Left lobe of liver (tissue), 2 donors: ENCODE measurements around the gene MPDU1. TPM values are rescaled to one million over a fixed set of nuclear protein-coding genes. Genes with fewer than 3 reads are reported as not detected.
A peak's percentile ranks its signal among the peaks of the same experiment; 100 is the strongest.

Source experiments
- ATAC-seq: fragments of 200-7000 bp; cut with Tn5 transposase; one replicate; pipeline ENCODE4 v1.9.1; 2020; ENCODE audit warnings: mild to moderate bottlenecking, moderate library complexity
- DNase-seq: peaks from one replicate; pipeline ENCODE4 v3.0.0-alpha.2; 2020; ENCODE audit warnings: low spot score
- total RNA-seq: library from RNA; stranded (reverse); gene quantifications from one replicate; pipeline ENCODE4 v1.2.1, GENCODE V29; 2021
- donor health status: DM: no; HTN: no; CAD: no; lungs with moderate emphysema.
- donor health status: DM: no; HTN: yes; CAD: no.

Gene MPDU1
- total RNA-seq, 1 donor from 2014 or later, result 49.4 TPM

DNA sequence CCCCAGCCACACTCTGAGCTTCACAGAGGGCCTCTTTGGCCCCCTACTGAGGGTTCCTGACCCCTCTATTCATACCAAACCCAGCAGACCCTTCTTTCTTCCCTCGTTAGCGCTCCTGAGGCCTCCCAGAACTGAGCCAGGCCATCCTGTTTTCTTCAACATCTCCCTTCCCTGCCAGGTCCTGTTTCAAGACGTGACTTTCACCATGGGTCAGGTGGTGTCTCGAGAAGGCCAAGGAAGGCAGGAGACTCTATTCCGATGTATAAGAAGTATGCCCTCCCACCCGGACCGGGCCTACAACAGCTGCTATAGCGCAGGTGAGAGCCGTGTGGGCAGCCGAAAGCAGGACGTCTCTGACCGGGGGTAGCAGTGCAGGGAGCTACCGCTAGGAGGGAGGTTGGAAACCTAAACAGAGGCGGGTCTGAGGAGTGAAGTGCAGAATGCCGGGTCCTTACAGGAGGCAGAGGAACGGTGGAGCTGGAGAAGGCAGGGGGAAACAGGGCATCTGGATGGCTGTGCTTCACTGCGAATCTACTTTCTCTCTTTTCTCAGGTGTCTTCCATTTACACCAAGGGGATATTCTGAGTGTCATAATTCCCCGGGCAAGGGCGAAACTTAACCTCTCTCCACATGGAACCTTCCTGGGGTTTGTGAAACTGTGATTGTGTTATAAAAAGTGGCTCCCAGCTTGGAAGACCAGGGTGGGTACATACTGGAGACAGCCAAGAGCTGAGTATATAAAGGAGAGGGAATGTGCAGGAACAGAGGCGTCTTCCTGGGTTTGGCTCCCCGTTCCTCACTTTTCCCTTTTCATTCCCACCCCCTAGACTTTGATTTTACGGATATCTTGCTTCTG is 23.3 kb upstream of the MPDU1 start:
- peak; percentile 50 for ATAC-seq

GRCh38 chr17:7561028-7561575 is 22.6 kb upstream of the MPDU1 start:
- DNase-seq (peak; percentile 95), ATAC-seq (peak; percentile 85)

More for the DNA sequence above, 23.3 kb upstream of the MPDU1 start:
- peak; percentile 69 for DNase-seq

GRCh38 chr17:7561589-7562207 is 22.0 kb upstream of the MPDU1 start, which contains the start of gene SENP3:
TSS of gene SENP3 (plus strand) at chr17:7561919. CDS start at chr17:7563077, 1,158 bp downstream.
- ATAC-seq, result peak; percentile 76
- peak; percentile 93 for DNase-seq

GRCh38 chr17:7562208-7562605 is 21.4 kb upstream of the MPDU1 start:
- DNase-seq, result no peak
- no peak for ATAC-seq

DNA sequence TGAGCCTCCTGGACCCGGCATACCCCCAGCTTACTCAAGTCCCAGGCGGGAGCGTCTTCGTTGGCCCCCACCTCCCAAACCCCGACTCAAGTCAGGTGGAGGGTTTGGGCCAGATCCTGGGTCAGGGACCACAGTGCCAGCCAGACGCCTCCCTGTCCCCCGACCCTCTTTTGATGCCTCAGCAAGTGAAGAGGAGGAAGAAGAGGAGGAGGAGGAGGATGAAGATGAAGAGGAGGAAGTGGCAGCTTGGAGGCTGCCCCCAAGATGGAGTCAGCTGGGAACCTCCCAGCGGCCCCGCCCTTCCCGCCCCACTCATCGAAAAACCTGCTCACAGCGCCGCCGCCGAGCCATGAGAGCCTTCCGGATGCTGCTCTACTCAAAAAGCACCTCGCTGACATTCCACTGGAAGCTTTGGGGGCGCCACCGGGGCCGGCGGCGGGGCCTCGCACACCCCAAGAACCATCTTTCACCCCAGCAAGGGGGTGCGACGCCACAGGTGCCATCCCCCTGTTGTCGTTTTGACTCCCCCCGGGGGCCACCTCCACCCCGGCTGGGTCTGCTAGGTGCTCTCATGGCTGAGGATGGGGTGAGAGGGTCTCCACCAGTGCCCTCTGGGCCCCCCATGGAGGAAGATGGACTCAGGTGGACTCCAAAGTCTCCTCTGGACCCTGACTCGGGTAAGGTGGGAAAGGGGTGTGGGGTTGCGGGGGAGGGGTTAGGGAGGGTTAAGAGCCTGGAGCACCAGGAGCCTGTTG is 20.4 kb upstream of the MPDU1 start:
- peak; percentile 44 for DNase-seq
- ATAC-seq, result no peak

DNA sequence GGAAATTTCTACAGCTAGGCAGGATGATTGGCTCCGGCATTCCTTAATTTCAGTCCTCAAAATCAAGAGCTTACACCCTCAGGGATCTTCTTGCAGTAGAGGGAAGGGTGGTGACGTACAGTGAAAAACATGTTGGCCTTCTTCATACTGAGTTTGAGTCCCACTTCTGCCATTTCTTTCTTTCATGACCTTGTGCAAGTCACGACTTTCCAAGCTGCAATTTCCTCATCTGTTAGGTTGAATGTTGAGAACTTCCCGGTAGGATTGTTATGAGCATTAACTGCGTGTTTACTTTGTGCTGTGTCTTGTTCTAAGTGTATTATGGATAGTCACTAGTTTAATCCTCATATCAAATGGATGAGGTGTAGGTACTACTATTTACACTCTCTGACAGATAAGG is 14.1 kb upstream of the MPDU1 start:
- ATAC-seq, result no peak
- no peak for DNase-seq

DNA sequence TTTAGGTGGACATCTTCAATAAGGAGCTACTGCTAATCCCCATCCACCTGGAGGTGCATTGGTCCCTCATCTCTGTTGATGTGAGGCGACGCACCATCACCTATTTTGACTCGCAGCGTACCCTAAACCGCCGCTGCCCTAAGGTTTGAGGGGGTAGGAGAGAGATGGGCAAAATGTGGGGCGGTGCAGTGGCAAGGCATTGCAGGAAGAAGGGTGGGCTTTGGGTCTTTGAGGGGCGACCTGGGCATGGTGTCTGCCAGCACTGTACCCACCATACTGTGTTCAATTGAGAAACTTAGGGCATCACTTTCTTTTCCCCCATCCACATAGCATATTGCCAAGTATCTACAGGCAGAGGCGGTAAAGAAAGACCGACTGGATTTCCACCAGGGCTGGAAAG is 13.3 kb upstream of the MPDU1 start:
- DNase-seq (no peak), ATAC-seq (no peak)

- DNase-seq (no peak), ATAC-seq (no peak)
These were observed 11.4 kb upstream of the MPDU1 start for GRCh38 chr17:7572338-7572587.

GRCh38 chr17:7572588-7573323 is 10.9 kb upstream of the MPDU1 start:
- peak; percentile 88 for ATAC-seq
- DNase-seq, result peak; percentile 100

DNA sequence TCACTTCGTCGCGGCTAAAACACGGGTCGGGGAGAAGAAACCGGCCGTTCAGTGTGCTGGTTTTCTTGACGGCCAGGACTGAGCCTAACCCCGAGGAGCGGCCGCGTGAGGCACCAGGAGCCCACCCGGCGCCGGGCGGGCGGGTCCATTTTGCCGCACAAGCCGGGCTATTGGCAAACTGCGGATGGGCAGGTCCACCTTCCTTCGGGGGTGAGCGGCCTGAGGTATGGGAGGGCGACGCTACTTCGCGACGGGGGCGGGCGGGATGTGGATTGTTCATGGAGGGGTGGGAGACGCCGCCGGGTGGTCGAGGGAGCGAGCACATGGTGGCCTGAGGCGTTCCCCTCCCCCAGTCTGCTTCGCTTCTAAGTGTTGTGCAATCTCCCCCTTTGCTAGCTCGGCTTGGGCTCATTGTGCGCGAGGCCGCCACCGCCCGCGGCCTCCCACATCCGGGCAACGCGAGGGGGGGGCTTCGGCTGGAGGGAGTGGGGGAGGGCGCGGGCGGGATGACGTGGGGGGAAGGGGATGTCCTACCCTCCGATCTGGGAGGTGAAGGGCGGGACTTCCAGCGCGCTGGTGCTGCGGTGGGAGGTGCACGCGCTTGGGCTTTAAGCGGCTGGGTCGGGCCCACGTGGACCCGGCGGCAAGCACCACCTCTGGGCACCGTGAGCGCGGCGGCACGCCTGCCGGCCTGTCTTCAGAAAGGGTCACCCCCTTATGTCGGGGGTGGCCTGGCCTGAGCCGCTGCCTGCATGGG is 10.2 kb upstream of the MPDU1 start:
- DNase-seq (peak; percentile 82), ATAC-seq (peak; percentile 59)

- no peak for ATAC-seq
- DNase-seq, result no peak
These were observed 9.3 kb upstream of the MPDU1 start for GRCh38 chr17:7574176-7574953.

- no peak for ATAC-seq
- no peak for DNase-seq
These were observed 8.2 kb upstream of the MPDU1 start for GRCh38 chr17:7575481-7575883.

- no peak for ATAC-seq
- DNase-seq, result no peak
These were observed 7.7 kb upstream of the MPDU1 start for GRCh38 chr17:7575959-7576358.

- ATAC-seq (no peak), DNase-seq (no peak)
These were observed 7.2 kb upstream of the MPDU1 start for GRCh38 chr17:7576432-7576937.

DNA sequence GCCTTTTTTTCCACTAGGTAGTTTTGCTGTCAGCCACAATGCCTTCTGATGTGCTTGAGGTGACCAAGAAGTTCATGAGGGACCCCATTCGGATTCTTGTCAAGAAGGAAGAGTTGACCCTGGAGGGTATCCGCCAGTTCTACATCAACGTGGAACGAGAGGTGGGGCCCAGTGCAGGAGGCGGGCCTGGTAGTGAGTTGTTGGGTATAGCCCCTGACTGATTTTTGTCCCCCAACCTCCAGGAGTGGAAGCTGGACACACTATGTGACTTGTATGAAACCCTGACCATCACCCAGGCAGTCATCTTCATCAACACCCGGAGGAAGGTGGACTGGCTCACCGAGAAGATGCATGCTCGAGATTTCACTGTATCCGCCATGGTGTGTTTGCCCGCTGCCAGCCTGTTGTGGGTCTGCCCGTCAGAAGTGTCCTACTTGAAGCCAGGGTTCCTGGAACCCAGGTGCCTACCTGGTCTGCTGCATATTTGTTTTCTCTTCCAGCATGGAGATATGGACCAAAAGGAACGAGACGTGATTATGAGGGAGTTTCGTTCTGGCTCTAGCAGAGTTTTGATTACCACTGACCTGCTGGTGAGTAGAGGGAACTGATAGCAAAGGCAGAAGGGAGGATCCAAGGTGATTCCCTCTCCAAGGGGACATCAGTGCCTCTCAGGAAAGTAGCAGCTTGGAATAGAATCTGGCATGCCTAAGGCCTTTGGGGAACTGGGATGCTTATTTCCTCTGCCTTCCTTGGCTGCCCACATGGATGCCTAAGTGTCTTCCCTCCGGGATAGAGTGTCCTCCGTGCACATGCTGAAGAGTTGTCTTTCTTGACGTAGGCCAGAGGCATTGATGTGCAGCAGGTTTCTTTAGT is 6.1 kb upstream of the MPDU1 start:
- DNase-seq, result no peak
- no peak for ATAC-seq

GRCh38 chr17:7579001-7579833 is 4.4 kb upstream of the MPDU1 start, which contains the start of gene CD68:
TSS of gene CD68 (plus strand) at chr17:7579638. CDS start at chr17:7579678, 40 bp downstream.
- DNase-seq (peak; percentile 74), ATAC-seq (peak; percentile 52)
